Neural cell (in vitro differentiated cells): ENCODE results near the gene DUSP2.

ENCODE experiments used
- RAD21 ChIP-seq: fragments of 450-650 bp; conservative IDR thresholded peaks from 2 replicates; pipeline ENCODE4 v1.6.1; 2014; ENCODE audit warnings: antibody characterized with exemption, mild to moderate bottlenecking, moderate library complexity
- SMC3 ChIP-seq: fragments of 450-650 bp; conservative IDR thresholded peaks from 2 replicates; pipeline ENCODE4 v1.6.1; 2014; ENCODE audit warnings: antibody characterized with exemption, mild to moderate bottlenecking, moderate library complexity; ENCODE audit not compliant: poor library complexity
- TF ChIP-seq, protein P1 (sequence below): fragments of 450-650 bp; IDR thresholded peaks from 2 replicates; pipeline ENCODE4 v1.5.1; 2014; ENCODE audit warnings: antibody characterized with exemption, mild to moderate bottlenecking, moderate library complexity; ENCODE audit not compliant: poor library complexity, severe bottlenecking

DNA sequence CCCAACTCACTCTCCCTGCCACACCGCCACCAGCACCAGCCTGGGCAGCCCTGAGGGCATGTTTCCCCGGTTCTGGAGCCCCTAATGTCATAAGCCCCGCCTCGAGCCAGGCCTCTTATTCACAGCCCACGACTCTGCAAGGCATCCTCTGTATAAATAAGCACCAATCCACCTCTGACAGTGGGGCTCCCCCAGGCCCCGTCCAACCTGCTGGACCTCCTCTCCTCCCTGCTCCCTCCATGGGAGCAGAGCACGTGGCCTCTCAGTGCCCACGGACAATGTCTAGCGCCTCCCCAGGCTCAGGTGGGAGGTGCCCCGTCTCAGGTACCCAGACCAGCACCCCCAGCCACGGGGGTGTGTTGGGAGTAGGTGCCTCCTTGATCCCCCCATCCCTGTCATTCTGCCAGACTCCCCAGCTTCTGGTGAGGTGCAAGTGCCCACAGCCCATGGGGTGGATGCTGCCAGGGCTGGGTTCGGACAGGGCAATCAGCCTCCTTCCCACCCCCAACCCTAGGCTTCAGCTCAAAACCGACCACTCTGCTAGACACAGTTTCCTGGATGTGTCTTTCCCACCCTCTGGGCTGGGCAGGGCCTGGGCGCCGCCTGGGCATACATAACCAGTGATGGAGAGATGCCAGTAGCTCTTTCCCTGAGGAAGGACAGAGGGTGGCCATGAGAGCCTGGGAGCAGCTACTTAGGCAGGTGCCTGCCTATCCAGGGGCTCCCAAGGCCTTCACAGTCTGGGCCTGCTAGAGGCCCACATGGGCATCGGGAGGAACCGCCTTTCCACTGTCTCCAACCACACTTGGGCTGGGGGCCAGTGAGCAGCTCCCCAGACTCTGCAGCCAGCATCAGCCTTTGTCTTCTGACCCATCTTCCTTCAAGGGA is 27.3 kb downstream of the DUSP2 start:
- TF ChIP-seq, protein P1, sequence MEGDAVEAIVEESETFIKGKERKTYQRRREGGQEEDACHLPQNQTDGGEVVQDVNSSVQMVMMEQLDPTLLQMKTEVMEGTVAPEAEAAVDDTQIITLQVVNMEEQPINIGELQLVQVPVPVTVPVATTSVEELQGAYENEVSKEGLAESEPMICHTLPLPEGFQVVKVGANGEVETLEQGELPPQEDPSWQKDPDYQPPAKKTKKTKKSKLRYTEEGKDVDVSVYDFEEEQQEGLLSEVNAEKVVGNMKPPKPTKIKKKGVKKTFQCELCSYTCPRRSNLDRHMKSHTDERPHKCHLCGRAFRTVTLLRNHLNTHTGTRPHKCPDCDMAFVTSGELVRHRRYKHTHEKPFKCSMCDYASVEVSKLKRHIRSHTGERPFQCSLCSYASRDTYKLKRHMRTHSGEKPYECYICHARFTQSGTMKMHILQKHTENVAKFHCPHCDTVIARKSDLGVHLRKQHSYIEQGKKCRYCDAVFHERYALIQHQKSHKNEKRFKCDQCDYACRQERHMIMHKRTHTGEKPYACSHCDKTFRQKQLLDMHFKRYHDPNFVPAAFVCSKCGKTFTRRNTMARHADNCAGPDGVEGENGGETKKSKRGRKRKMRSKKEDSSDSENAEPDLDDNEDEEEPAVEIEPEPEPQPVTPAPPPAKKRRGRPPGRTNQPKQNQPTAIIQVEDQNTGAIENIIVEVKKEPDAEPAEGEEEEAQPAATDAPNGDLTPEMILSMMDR, result no peak
- TF ChIP-seq RAD21 (no peak), SMC3 (no peak)
